ENCODE results near the gene CADM2. TPM values are rescaled to one million over a fixed set of nuclear protein-coding genes. Genes with fewer than 3 reads are reported as not detected.

Gene CADM2
- total RNA-seq, 1 experiment from 2014 or later = not detected

GRCh38 chr3:85790445-85791030 lies 831.7 kb downstream of the CADM2 start:
- TF ChIP-seq FOSL1 (IDR thresholded peaks at IDR 0.05; ENCODE audit: low read depth) = no peak
- TF ChIP-seq ZBTB33 (IDR thresholded peaks at IDR 0.05; ENCODE audit: extremely low read depth, insufficient replicate concordance, low read length) = no peak
- TF ChIP-seq ATF3 (IDR thresholded peaks at IDR 0.05) = no peak
- TF ChIP-seq TCF7L2 (IDR thresholded peaks at IDR 0.05; ENCODE audit: borderline replicate concordance, extremely low read depth, insufficient read depth, insufficient read length) = no peak
- TF ChIP-seq CTCF (IDR thresholded peaks at IDR 0.05 in 2 of 3, conservative IDR thresholded peaks at IDR 0.05 in 1 of 3; ENCODE audit: borderline replicate concordance in 1 of 3, insufficient read depth in 1 of 3, low read depth in 2 of 3, low read length in 2 of 3) = no peak
- no peak for TF ChIP-seq SIN3A (IDR thresholded peaks at IDR 0.05; ENCODE audit: low read depth)
- TF ChIP-seq MAX (IDR thresholded peaks at IDR 0.05) = no peak
- no peak for TF ChIP-seq REST (IDR thresholded peaks at IDR 0.05; ENCODE audit: low read depth)
- TF ChIP-seq RAD21 (IDR thresholded peaks at IDR 0.05; ENCODE audit: low read depth) = no peak
- no peak for TF ChIP-seq ZFX (IDR thresholded peaks at IDR 0.05)
- no peak for TF ChIP-seq POLR2AphosphoS5 (IDR thresholded peaks at IDR 0.05; ENCODE audit: low read depth, low read length)
- TF ChIP-seq CBX3 (IDR thresholded peaks at IDR 0.05; ENCODE audit: low read depth) = no peak
- no peak for TF ChIP-seq SP1 (IDR thresholded peaks at IDR 0.05; ENCODE audit: low read depth)
- TF ChIP-seq YY1 (IDR thresholded peaks at IDR 0.05; ENCODE audit: extremely low read depth, insufficient replicate concordance, low read depth, low read length) = no peak
- no peak for TF ChIP-seq CEBPB (IDR thresholded peaks at IDR 0.05; ENCODE audit: low read depth)
- no peak for TF ChIP-seq JUND (IDR thresholded peaks at IDR 0.05)
- no peak for TF ChIP-seq SRF (IDR thresholded peaks at IDR 0.05; ENCODE audit: low read depth)
- intact Hi-C loops (cut with micrococcal nuclease) = no loop called here

More at GRCh38 chr3:85790445-85791030, 831.7 kb downstream of the CADM2 start:
- Histone ChIP-seq H3K27me3 (ENCODE audit: insufficient read depth, low read length) (no peaks in the 10 kb centered on the region), H3K27ac (ENCODE audit: low read depth, low read length) (no peak overlapping the region), H3K4me3 (replicated peaks in 1 of 2; ENCODE audit: low read depth in 1 of 2, low read length in 2 of 2) (no peak overlapping the region), H3K9me2 (ENCODE audit: insufficient read depth) (no peaks in the 10 kb centered on the region), H4K20me1 (ENCODE audit: insufficient read depth) (no peaks in the 10 kb centered on the region), H2AFZ (ENCODE audit: low read depth, low read length, poor library complexity, severe bottlenecking) (no peak overlapping the region), H3K9me3 (ENCODE audit: control insufficient read depth in 1 of 2, insufficient read depth in 1 of 2, low read depth in 1 of 2, low read length in 2 of 2) (peaks cover 16 to 29% of the 10 kb centered on the region in 2 experiments; a peak in 3 of 4 replicates), H3K4me2 (ENCODE audit: low read length) (no peak overlapping the region), H3K79me2 (ENCODE audit: insufficient read depth, low read length) (no peaks in the 10 kb centered on the region), H3K36me3 (ENCODE audit: control insufficient read depth in 1 of 2, insufficient read depth in 2 of 2, low read length in 2 of 2) (no peaks in the 10 kb centered on the region), H3K4me1 (ENCODE audit: control insufficient read depth in 1 of 2, insufficient read depth in 2 of 2, low read length in 2 of 2) (no peaks in the 10 kb centered on the region), H3K9ac (ENCODE audit: low read length) (no peak overlapping the region)
- BruUV-seq (replicated peaks) = no TSS peak
- ATAC-seq = no peak
- ChIA-PET CTCF (no interaction called here), RAD21 (ENCODE audit: low non-redundant PET in 1 of 2, low total read pairs in 2 of 2, uncharacterized antibody in 2 of 2, unreplicated experiment in 2 of 2) (no interaction called here), POLR2A (no interaction called here)
- DNase-seq (ENCODE audit: low read depth, low spot score) = no peak
